ENCODE results near the gene RNF2.

The RNF2 gene

DNA sequence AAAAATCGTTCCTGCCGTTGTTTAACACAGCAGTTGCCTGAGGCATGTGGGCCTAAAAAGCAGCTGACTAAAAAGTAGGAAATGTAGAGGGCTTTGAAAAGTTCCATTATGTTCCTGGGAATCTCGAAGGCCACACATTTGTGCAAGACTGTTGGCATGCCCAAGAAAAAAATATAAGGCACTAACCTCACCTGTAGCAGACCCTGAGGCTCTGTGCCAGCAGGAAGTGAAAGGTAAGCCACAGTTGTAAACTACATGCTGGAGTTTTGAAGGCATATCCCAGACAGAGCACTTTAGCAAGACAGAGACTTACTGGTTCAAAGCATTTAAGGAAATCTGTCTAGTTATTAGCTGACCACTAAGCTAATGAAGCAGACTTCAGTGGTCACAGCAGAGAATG, 58.7 kb downstream of the RNF2 start:
- DNase-seq (ENCODE audit: low read depth, low spot score), result no peak
- H3K4me3 ChIP-seq (ENCODE audit: low read depth, low read length), result no peak overlapping the region
- no peak for TF ChIP-seq CTCF (IDR thresholded peaks at IDR 0.05; ENCODE audit: low read depth, low read length)
- in situ Hi-C loops (cut with HindIII; ENCODE audit: low sequenced_read_pairs), result no loop called here

GRCh38 chr1:185105121-185105520, 59.8 kb downstream of the RNF2 start:
- TF ChIP-seq CTCF (IDR thresholded peaks at IDR 0.05; ENCODE audit: low read depth, low read length), result no peak
- DNase-seq (ENCODE audit: low read depth, low spot score), result no peak
- in situ Hi-C loops (cut with HindIII; ENCODE audit: low sequenced_read_pairs), result no loop called here
- no peak overlapping the region for H3K4me3 ChIP-seq (ENCODE audit: low read depth, low read length)

GRCh38 chr1:185108321-185108720, 63.0 kb downstream of the RNF2 start:
- in situ Hi-C loops (cut with HindIII; ENCODE audit: low sequenced_read_pairs), result no loop called here
- H3K4me3 ChIP-seq (ENCODE audit: low read depth, low read length), result no peak overlapping the region
- peak; percentile 15 for DNase-seq (ENCODE audit: low read depth, low spot score)
- no peak for TF ChIP-seq CTCF (IDR thresholded peaks at IDR 0.05; ENCODE audit: low read depth, low read length)

DNA sequence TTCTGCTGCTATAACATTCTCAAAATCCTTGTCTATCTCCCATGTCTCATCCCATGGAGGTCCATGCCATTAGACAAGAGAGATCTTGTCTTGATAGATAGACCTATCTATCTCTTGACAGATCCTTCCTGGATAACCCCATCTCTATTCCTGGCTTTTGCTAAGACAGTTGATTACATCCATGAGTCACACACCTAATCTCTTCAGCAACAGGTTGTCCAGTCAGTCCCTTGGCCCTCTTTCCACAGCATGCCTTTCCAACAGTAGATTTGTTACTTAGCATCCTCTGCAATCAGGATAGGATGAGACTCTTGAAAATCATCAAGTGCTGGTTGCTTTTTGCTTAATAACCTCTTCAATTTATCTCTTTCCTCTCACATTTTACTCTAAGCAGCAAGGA, 64.8 kb downstream of the RNF2 start:
- no peak for TF ChIP-seq CTCF (IDR thresholded peaks at IDR 0.05; ENCODE audit: low read depth, low read length)
- in situ Hi-C loops (cut with HindIII; ENCODE audit: low sequenced_read_pairs), result no loop called here

DNA sequence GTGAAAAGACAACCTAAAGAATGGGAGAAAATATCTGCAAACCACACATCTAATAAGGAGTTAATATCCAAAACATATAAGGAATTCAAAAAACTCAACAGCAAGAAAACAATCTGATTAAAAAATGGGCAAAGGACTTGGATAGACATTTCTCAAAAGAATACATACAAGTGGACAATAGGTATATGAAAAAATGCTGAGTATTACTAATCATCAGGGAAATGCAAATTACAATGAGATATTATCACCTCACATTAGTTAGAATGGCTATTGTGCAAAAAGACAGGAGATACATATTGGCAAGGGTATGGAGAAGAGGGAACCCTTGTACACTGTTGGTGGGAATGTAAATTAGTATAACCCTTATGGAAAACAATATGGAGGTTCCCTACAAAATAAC, 66.5 kb downstream of the RNF2 start:
- no peak overlapping the region for H3K4me3 ChIP-seq (ENCODE audit: low read depth, low read length)

More for the DNA sequence above, 64.8 kb downstream of the RNF2 start:
- DNase-seq (ENCODE audit: low read depth, low spot score), result no peak
- H3K4me3 ChIP-seq (ENCODE audit: low read depth, low read length), result no peak overlapping the region

GRCh38 chr1:185112356-185112755, 67.0 kb downstream of the RNF2 start:
- no peak for DNase-seq (ENCODE audit: low read depth, low spot score)
- TF ChIP-seq CTCF (IDR thresholded peaks at IDR 0.05; ENCODE audit: low read depth, low read length), result no peak
- in situ Hi-C loops (cut with HindIII; ENCODE audit: low sequenced_read_pairs), result no loop called here
- H3K4me3 ChIP-seq (ENCODE audit: low read depth, low read length), result no peak overlapping the region

More for the DNA sequence above, 66.5 kb downstream of the RNF2 start:
- no peak for DNase-seq (ENCODE audit: low read depth, low spot score)
- no peak for TF ChIP-seq CTCF (IDR thresholded peaks at IDR 0.05; ENCODE audit: low read depth, low read length)
- in situ Hi-C loops (cut with HindIII; ENCODE audit: low sequenced_read_pairs), result no loop called here

DNA sequence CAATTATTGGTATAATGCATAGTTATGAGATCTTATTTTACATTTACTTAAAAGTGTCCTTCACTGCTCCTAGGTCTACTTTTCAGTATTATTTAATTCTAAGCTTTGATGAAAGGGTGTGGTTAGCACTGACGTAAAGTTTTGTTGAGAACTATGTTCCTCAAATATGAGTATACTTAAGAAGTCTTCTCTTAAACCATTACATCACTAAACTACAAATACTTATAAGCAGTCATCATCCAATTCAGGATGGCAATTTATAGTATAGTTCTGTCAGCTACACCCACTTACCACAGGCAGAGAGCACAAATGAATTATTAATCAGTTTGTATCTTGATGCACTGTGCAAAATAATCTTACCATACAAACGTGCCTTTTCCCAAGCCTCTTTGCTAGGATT, 84.3 kb downstream of the RNF2 start:
- no peak for TF ChIP-seq CTCF (IDR thresholded peaks at IDR 0.05; ENCODE audit: low read depth, low read length)
- in situ Hi-C loops (cut with HindIII; ENCODE audit: low sequenced_read_pairs), result no loop called here
- H3K4me3 ChIP-seq (ENCODE audit: low read depth, low read length), result no peak overlapping the region
- no peak for DNase-seq (ENCODE audit: low read depth, low spot score)

Measured in astrocyte of the spinal cord (primary cell).